ENCODE data around the gene RBBP9.
"Not testable (repeated sequence)": the region's sequence is repeated elsewhere in the genome, so short reads cannot be mapped to it uniquely, and the experiment has no call there.

Gene RBBP9

GRCh38 chr20:18496740-18497592, at the start of gene RBBP9:
TSS of gene RBBP9 (minus strand) at chr20:18497225. CDS start at chr20:18497167, 58 bp downstream.
- peak; percentile 47 for DNase-seq (ENCODE audit: low read depth, low spot score)

- no peak for DNase-seq (ENCODE audit: low read depth, low spot score)
Measured at GRCh38 chr20:18545566-18545965, 48.5 kb upstream of the RBBP9 start.

- DNase-seq (ENCODE audit: low read depth, low spot score), result no peak
Measured at GRCh38 chr20:18543932-18544331, 46.9 kb upstream of the RBBP9 start.

- no peak for DNase-seq (ENCODE audit: low read depth, low spot score)
Measured at GRCh38 chr20:18543216-18543615, 46.2 kb upstream of the RBBP9 start.

GRCh38 chr20:18541741-18542140, 44.7 kb upstream of the RBBP9 start:
- no peak for DNase-seq (ENCODE audit: low read depth, low spot score)

GRCh38 chr20:18537651-18538050, 40.6 kb upstream of the RBBP9 start:
- no peak for DNase-seq (ENCODE audit: low read depth, low spot score)

- DNase-seq (ENCODE audit: low read depth, low spot score), result no peak
Measured at GRCh38 chr20:18533978-18534644, 37.1 kb upstream of the RBBP9 start.

- DNase-seq (ENCODE audit: low read depth, low spot score), result no peak
Measured at GRCh38 chr20:18533491-18533890, 36.5 kb upstream of the RBBP9 start.

GRCh38 chr20:18532626-18533025, 35.6 kb upstream of the RBBP9 start:
- DNase-seq (ENCODE audit: low read depth, low spot score), result no peak

- DNase-seq (ENCODE audit: low read depth, low spot score), result no peak
Measured at GRCh38 chr20:18529041-18529440, 32.0 kb upstream of the RBBP9 start.

GRCh38 chr20:18527836-18528235, 30.8 kb upstream of the RBBP9 start:
- no peak for DNase-seq (ENCODE audit: low read depth, low spot score)

- DNase-seq (ENCODE audit: low read depth, low spot score), result no peak
Measured at GRCh38 chr20:18527339-18527738, 30.3 kb upstream of the RBBP9 start.

- not testable (repeated sequence) for DNase-seq (ENCODE audit: low read depth, low spot score)
Measured at GRCh38 chr20:18526761-18527160, 29.7 kb upstream of the RBBP9 start.

GRCh38 chr20:18524646-18525045, 27.6 kb upstream of the RBBP9 start:
- DNase-seq (ENCODE audit: low read depth, low spot score), result no peak

GRCh38 chr20:18523066-18523465, 26.0 kb upstream of the RBBP9 start:
- no peak for DNase-seq (ENCODE audit: low read depth, low spot score)

GRCh38 chr20:18522066-18522465, 25.0 kb upstream of the RBBP9 start:
- not testable (repeated sequence) for DNase-seq (ENCODE audit: low read depth, low spot score)

GRCh38 chr20:18515973-18516372, 18.9 kb upstream of the RBBP9 start:
- DNase-seq (ENCODE audit: low read depth, low spot score), result no peak

GRCh38 chr20:18514127-18514526, 17.1 kb upstream of the RBBP9 start:
- no peak for DNase-seq (ENCODE audit: low read depth, low spot score)

- no peak for DNase-seq (ENCODE audit: low read depth, low spot score)
Measured at GRCh38 chr20:18513208-18513607, 16.2 kb upstream of the RBBP9 start.

GRCh38 chr20:18511571-18511970, 14.5 kb upstream of the RBBP9 start:
- no peak for DNase-seq (ENCODE audit: low read depth, low spot score)

GRCh38 chr20:18507218-18508191, 10.5 kb upstream of the RBBP9 start, which contains the start of gene SEC23B:
TSS of gene SEC23B (plus strand) at chr20:18507940. CDS start at chr20:18510836, 2,896 bp downstream.
- peak; percentile 94 for DNase-seq (ENCODE audit: low read depth, low spot score)

GRCh38 chr20:18506744-18507143, 9.7 kb upstream of the RBBP9 start:
- DNase-seq (ENCODE audit: low read depth, low spot score), result no peak
